Nephron progenitor cell (in vitro differentiated cells): Measurements from ENCODE around the gene CNOT3.
A peak's percentile ranks its signal among the peaks of the same experiment; 100 is the strongest.

ENCODE experiments used
- DNase-seq: peaks from one replicate; pipeline ENCODE4 v3.0.0; 2021
- H3K27ac Mint-ChIP-seq: 2 replicates; pipeline ENCODE4 v1.8.0; 2021; ENCODE audit warnings: mild to moderate bottlenecking, moderate library complexity, mixed read lengths
- H3K27me3 Mint-ChIP-seq: 2 replicates; pipeline ENCODE4 v1.8.0; 2021; ENCODE audit warnings: mild to moderate bottlenecking, low read depth, mixed read lengths; ENCODE audit not compliant: poor library complexity
- H3K36me3 Mint-ChIP-seq: 2 replicates; pipeline ENCODE4 v1.8.0; 2021; ENCODE audit warnings: low read depth, mixed read lengths
- H3K4me1 Mint-ChIP-seq: 2 replicates; pipeline ENCODE4 v1.8.0; 2021; ENCODE audit warnings: mixed read lengths
- H3K4me3 Mint-ChIP-seq: 2 replicates; pipeline ENCODE4 v1.8.0; 2021; ENCODE audit warnings: mild to moderate bottlenecking, moderate library complexity, mixed read lengths
- H3K9me3 Mint-ChIP-seq: 2 replicates; pipeline ENCODE4 v1.8.0; 2021; ENCODE audit warnings: mild to moderate bottlenecking, moderate library complexity, mixed read lengths
- TF ChIP-seq, protein P1 (sequence below): fragments of 200-600 bp; sonication (generic); IDR thresholded peaks from 2 replicates; pipeline ENCODE4 v1.5.0; 2021; ENCODE audit warnings: antibody characterized with exemption

The CNOT3 gene

DNA sequence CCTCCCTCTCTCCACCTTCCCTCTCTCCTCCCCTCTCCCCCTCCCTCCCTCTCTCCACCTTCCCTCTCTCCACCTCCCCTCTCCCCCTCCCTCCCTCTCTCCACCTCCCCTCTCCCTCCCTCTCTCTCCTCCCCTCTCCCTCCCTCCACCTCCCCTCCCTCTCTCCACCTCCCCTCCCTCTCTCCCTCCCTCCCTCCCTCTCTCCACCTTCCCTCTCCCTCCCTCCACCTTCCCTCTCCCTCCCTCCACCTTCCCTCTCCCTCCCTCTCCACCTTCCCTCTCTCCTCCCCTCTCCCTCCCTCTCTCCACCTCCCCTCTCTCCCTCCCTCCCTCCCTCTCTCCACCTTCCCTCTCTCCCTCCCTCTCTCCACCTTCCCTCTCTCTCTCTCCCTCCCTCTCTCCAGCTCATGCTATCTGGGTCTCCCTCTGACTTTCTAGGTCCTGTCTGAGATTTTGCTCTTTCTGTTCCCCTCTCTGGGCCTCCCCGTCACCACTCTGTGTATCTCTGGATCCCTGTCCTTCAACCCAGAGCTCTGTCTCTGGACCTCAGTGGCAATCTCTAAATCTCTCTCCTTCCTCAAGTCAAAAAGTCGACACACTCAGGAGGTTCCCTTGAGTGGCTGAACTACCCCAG is 3.5 kb upstream of the CNOT3 start:
- peaks cover 6% of the 10 kb centered on the region for H3K9me3 Mint-ChIP-seq
- TF ChIP-seq, protein P1, sequence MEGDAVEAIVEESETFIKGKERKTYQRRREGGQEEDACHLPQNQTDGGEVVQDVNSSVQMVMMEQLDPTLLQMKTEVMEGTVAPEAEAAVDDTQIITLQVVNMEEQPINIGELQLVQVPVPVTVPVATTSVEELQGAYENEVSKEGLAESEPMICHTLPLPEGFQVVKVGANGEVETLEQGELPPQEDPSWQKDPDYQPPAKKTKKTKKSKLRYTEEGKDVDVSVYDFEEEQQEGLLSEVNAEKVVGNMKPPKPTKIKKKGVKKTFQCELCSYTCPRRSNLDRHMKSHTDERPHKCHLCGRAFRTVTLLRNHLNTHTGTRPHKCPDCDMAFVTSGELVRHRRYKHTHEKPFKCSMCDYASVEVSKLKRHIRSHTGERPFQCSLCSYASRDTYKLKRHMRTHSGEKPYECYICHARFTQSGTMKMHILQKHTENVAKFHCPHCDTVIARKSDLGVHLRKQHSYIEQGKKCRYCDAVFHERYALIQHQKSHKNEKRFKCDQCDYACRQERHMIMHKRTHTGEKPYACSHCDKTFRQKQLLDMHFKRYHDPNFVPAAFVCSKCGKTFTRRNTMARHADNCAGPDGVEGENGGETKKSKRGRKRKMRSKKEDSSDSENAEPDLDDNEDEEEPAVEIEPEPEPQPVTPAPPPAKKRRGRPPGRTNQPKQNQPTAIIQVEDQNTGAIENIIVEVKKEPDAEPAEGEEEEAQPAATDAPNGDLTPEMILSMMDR = no peak
- no peak overlapping the region for H3K4me3 Mint-ChIP-seq
- H3K4me1 Mint-ChIP-seq = peaks cover 27% of the 10 kb centered on the region
- H3K27me3 Mint-ChIP-seq = peaks cover 3% of the 10 kb centered on the region
- no peaks in the 10 kb centered on the region for H3K36me3 Mint-ChIP-seq
- H3K27ac Mint-ChIP-seq = peak overlapping the region; percentile 31
- DNase-seq = no peak

DNA sequence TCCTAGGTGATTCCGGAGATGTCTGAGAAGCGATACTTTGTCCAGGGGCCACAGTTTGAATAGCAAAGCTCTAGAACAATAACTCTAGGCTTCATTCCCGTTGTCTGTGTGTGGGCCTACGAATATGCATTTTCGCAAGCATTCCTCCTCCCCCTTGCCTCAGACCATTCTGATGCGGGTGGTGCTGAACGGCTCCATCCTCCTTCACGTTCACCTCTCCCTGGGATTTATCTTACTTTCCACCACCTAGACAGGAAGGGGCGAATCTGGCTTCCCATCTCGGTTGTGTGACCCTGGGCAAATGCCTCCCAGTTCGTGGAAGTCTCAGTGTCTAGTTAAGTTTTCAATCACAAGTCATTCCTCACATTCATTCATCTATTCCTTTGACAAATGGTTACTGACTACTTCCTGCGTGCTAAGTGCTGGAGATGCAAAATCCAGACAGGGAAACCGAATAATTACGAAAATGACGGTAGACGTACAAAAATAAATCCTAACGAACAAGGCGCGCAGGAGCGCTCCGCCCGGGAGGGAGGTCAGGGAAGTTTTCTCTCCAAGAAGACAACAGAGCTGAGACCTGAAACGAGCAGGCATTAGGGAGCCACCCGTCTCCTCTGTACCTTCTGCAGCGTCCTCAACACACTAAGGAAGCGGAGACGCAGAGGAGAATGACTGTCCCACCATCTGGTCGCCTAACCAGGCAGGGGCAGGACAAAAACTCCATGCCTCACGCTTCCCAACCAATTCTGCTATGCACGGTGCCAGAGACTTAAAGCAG is 1.3 kb upstream of the CNOT3 start:
- Mint-ChIP-seq H3K4me3 (peak overlapping the region; percentile 92), H3K27ac (peak overlapping the region; percentile 98)
- TF ChIP-seq, protein P1 = no peak

DNA sequence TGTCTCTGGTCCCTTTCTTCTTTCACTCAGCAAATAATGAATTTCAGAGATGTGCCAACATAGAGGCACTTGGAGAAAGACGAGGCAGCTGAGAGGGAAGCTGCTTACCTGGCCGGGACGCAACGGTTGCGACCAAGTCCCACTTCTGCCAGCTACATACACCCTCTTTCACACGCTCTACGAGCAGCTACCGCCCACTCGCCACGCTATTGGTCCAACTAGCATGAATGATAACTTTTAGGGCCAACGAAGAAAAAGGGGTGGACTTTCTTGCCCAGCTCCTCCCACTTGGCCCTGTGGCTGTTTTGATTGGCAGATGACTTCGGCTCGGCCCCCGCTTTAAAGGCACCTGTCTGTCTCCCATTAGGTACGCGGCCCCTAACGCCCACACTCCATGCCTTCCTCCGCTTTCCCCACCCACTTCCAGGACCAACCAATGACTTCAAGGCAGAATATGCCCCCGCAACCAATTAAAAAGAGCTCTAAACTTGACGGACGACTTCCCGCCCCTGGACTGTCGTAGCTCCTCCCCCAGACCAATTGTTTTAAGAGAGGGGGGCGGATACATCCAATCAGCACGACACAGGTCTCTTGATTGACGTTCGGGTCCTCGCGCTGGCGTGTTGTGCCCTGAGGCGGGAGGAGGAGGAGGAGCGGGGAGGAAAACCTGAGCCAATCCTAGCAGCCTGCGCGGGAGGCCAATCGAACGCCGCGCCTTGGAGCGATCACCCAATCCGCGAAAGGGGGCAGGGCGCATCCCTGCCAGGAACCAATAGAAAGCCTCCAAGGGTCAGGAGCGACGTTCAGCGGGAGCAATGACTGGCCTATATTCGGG is 481 bp upstream of the CNOT3 start:
- DNase-seq = peak; percentile 97
- H3K36me3 Mint-ChIP-seq = peaks cover 11% of the 10 kb centered on the region
- H3K27me3 Mint-ChIP-seq = peaks cover 3% of the 10 kb centered on the region
- H3K9me3 Mint-ChIP-seq = peaks cover 6% of the 10 kb centered on the region
- peak overlapping the region; percentile 98 for H3K27ac Mint-ChIP-seq
- TF ChIP-seq, protein P1 = no peak
- peak overlapping the region; percentile 92 for H3K4me3 Mint-ChIP-seq
- peaks cover 50% of the 10 kb centered on the region for H3K4me1 Mint-ChIP-seq

More for the DNA sequence above, 1.3 kb upstream of the CNOT3 start:
- Mint-ChIP-seq H3K9me3 (peaks cover 6% of the 10 kb centered on the region), H3K4me1 (peaks cover 46% of the 10 kb centered on the region), H3K27me3 (peaks cover 3% of the 10 kb centered on the region), H3K36me3 (peaks cover 8% of the 10 kb centered on the region)
- no peak for DNase-seq

DNA sequence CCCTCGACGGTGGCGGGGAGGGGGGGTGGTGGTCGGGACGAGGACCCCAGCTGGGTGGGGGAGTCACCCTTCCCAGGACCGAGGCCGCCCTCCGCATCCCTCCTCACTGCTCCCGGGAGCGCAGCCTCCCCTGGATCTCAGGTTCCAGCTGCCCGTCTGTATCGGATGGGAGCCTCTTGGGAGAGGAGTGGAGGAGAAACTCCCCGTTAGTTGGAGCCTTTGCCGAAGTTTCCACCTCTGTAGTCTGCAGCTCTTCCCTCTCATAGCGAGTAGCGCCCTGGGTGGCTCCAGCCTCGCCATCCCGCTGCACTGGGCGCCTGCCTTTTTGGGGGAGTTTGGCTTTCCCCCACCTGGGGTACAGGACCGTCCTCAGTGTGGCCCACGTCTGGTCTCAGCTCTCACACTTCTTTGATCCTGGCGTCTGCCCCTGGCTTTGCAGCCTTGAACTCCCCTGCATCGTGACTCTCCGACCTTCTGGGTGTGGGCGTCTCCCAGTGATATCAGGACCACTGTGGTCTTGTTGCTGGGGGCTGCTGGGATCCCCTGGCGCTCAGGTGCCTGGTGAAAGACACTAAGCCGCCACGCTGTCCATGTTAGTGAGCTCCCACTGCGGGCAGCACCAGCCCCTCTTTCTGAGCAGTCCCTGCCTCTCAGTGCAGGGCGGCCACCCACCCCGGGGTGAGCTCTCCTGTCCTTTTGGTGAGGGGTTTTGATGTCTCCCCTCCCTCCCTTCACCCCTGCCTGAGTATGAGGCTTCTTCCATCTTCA is 1.1 kb downstream of the CNOT3 start:
- TF ChIP-seq, protein P1 = no peak
- Mint-ChIP-seq H3K4me3 (peak overlapping the region; percentile 92), H3K9me3 (peaks cover 6% of the 10 kb centered on the region), H3K4me1 (peaks cover 55% of the 10 kb centered on the region), H3K36me3 (peaks cover 27% of the 10 kb centered on the region), H3K27ac (peak overlapping the region; percentile 96), H3K27me3 (peaks cover 3% of the 10 kb centered on the region)
- DNase-seq = peak; percentile 20

DNA sequence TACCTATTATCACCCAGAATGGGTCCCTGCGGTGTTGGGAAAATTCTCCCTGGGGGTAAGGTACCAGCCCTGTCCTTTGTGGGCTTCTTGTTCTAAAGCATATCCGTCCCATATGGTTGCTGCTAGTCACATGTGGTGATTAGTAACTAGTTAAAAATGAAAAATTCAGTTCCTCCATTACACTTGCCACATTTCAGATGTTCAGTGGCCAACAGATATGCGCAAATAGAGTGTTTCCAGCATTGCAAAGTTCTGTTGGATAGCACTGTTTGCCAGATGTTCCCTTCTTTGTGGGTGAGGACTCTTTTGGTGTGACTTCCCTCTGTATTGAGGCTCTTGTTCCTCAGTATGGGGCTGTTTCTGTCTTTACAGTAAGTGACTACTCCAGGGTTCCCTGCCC is 3.8 kb downstream of the CNOT3 start:
- Mint-ChIP-seq H3K27ac (no peak overlapping the region), H3K27me3 (no peaks in the 10 kb centered on the region), H3K4me1 (peaks cover 40% of the 10 kb centered on the region), H3K36me3 (peaks cover 44% of the 10 kb centered on the region), H3K9me3 (no peaks in the 10 kb centered on the region), H3K4me3 (no peak overlapping the region)
- TF ChIP-seq, protein P1 = no peak
- DNase-seq = no peak
